ENCODE measurements around the gene ATP8B4. TPM values are rescaled to one million over a fixed set of nuclear protein-coding genes. Genes with fewer than 3 reads are reported as not detected.

The ATP8B4 gene
- total and polyA plus RNA-seq, 2 of the 8 experiments (the other 6 are each of a cell fraction or from before 2014, with no cell fraction given) = 0.17 to 0.24 TPM

GRCh38 chr15:49883121-49883520 lies 235.9 kb downstream of the ATP8B4 start (continued):
- no peak for TF ChIP-seq KDM5A (IDR thresholded peaks at IDR 0.05; ENCODE audit: low read length)
